ENCODE measurements around the gene PCK1. TPM values are rescaled to one million over a fixed set of nuclear protein-coding genes. Genes with fewer than 3 reads are reported as not detected.

PCK1 gene
- total and polyA plus RNA-seq, 10 donors: 0.04 to 0.67 (median 0.17) TPM; not detected in 3

- no peaks in the 10 kb centered on the region for H3K9me3 ChIP-seq
- no peak overlapping the region for H3K4me3 ChIP-seq
- no peaks in the 10 kb centered on the region for H3K36me3 ChIP-seq
- H3K4me1 ChIP-seq: peaks cover 0 to 8% (median 3%) of the 10 kb centered on the region in 6 donors
- no peak for DNase-seq
- intact Hi-C loops (cut with DNase I; ENCODE audit: low total_unique reads): loop anchor here (2.0 to 5.0 kb wide), 2 partner anchors 78 to 693 kb away; no protein-coding TSS in a partner anchor
- TF ChIP-seq POLR2AphosphoS5 (IDR thresholded peaks at IDR 0.05) (no peak), POLR2A (IDR thresholded peaks at IDR 0.05) (no peak), CTCF (IDR thresholded peaks at IDR 0.05 in 8 of 11, conservative IDR thresholded peaks at IDR 0.05 in 3 of 11) (peak; percentile 34 to 76 (median 66))
- WGBS, 5 donors: 46 to 56% (median 46%) methylated on average over 17 of the region's 17 CpGs
- H3K27ac ChIP-seq: no peak overlapping the region
- peaks cover 0 to 7% (median 0%) of the 10 kb centered on the region in 7 donors for H3K27me3 ChIP-seq (replicated peaks in 1 of 7)
Measured at GRCh38 chr20:57514273-57514751, 46.6 kb upstream of the PCK1 start.

- no peaks in the 10 kb centered on the region for H3K9me3 ChIP-seq
- no peak for DNase-seq
- H3K4me1 ChIP-seq: peaks cover 0 to 8% (median 3%) of the 10 kb centered on the region in 6 donors
- no peak overlapping the region for H3K4me3 ChIP-seq
- no peak overlapping the region for H3K27ac ChIP-seq
- H3K27me3 ChIP-seq (replicated peaks in 1 of 7): no peaks in the 10 kb centered on the region
- no peaks in the 10 kb centered on the region for H3K36me3 ChIP-seq
- intact Hi-C loops (cut with DNase I; ENCODE audit: low total_unique reads): no loop called here
- no peak for TF ChIP-seq POLR2A (IDR thresholded peaks at IDR 0.05)
- no peak for TF ChIP-seq POLR2AphosphoS5 (IDR thresholded peaks at IDR 0.05)
- TF ChIP-seq CTCF (IDR thresholded peaks at IDR 0.05 in 8 of 11, conservative IDR thresholded peaks at IDR 0.05 in 3 of 11): no peak
- 86 to 92% (median 89%) methylated on average over 5 of the region's 5 CpGs for WGBS, 5 donors
Measured at GRCh38 chr20:57517904-57518303, 43.0 kb upstream of the PCK1 start.

- no peaks in the 10 kb centered on the region for H3K4me1 ChIP-seq
- no peak overlapping the region for H3K4me3 ChIP-seq
- no peaks in the 10 kb centered on the region for H3K27me3 ChIP-seq (replicated peaks in 1 of 7)
- 54 to 68% (median 58%) methylated on average over 5 of the region's 5 CpGs for WGBS, 5 donors
- TF ChIP-seq POLR2A (IDR thresholded peaks at IDR 0.05): no peak
- no peak for TF ChIP-seq CTCF (IDR thresholded peaks at IDR 0.05 in 8 of 11, conservative IDR thresholded peaks at IDR 0.05 in 3 of 11)
- DNase-seq: no peak
- H3K9me3 ChIP-seq: no peaks in the 10 kb centered on the region
- H3K27ac ChIP-seq: no peak overlapping the region
- intact Hi-C loops (cut with DNase I; ENCODE audit: low total_unique reads): no loop called here
- H3K36me3 ChIP-seq: no peaks in the 10 kb centered on the region
Measured at GRCh38 chr20:57522380-57523140, 38.4 kb upstream of the PCK1 start.

- Histone ChIP-seq H3K27me3 (replicated peaks in 1 of 7) (no peaks in the 10 kb centered on the region), H3K4me1 (no peaks in the 10 kb centered on the region), H3K36me3 (no peaks in the 10 kb centered on the region), H3K27ac (no peak overlapping the region), H3K4me3 (no peak overlapping the region), H3K9me3 (no peaks in the 10 kb centered on the region)
- TF ChIP-seq POLR2A (IDR thresholded peaks at IDR 0.05) (no peak), CTCF (IDR thresholded peaks at IDR 0.05 in 8 of 11, conservative IDR thresholded peaks at IDR 0.05 in 3 of 11) (no peak), POLR2AphosphoS5 (IDR thresholded peaks at IDR 0.05) (no peak)
- intact Hi-C loops (cut with DNase I; ENCODE audit: low total_unique reads): no loop called here
- DNase-seq: no peak
- 89 to 94% (median 91%) methylated on average over 11 of the region's 11 CpGs for WGBS, 5 donors
Measured at GRCh38 chr20:57523782-57524181, 37.1 kb upstream of the PCK1 start.

All from spleen (tissue), 11 donors.